Activated T-helper 1 cell treated with Interleukin-2 at 50 U/mL for 16 hours (primary cell): ENCODE data around the gene UBR2.
A peak's percentile ranks its signal among the peaks of the same experiment; 100 is the strongest.

ENCODE experiments used
- DNase-seq: peaks from one replicate; pipeline ENCODE4 v3.0.0-alpha.2; 2020; ENCODE audit warnings: low read depth

The UBR2 gene

GRCh38 chr6:42563697-42564505 is at the start of gene UBR2:
UBR2 (plus strand) TSS chr6:42564029; CDS start chr6:42564320, 291 bp downstream.
- peak; percentile 84 for DNase-seq

GRCh38 chr6:42514745-42515144 is 49.1 kb upstream of the UBR2 start:
- no peak for DNase-seq

GRCh38 chr6:42519779-42520178 is 44.0 kb upstream of the UBR2 start:
- DNase-seq = no peak

DNA sequence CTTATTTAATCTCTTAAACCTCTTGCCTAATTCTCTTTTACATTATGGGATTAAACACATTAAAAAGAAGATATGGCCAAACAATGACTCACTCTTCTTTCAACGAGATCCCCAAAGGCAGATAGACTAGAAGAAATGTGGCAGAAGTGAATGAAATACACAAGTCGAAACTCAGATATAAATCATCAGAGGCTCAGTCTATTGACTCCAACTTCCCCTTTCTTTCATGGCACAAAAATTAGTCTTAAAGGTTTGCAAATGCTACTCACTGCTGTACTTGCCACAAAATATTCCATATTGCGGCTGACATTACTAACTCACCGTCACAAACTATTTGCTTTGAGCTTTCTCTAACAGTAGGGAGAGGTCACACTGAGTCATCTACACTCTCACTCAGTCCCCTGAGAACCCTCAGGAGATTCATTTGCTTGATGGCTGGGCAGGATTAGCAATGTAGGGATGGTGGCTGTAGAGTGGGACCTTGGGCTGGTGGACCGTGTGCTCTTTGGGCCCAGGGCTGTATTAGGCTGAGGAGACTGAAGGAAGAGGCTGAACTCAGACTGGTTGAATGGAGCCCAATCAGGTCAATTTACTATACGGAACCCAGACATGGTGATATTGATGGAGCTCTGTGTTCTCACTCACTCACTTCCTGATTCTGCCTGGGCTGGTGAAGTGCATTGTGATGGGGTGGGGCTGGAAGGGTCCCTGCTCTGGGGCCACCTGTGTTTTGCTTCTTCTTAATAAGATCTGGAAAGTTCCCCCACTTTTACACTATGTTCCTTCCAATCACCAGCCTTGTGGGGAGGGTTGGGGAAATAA is 42.8 kb upstream of the UBR2 start:
- DNase-seq = no peak

- DNase-seq = no peak
These were observed 41.8 kb upstream of the UBR2 start for GRCh38 chr6:42522036-42522435.

DNA sequence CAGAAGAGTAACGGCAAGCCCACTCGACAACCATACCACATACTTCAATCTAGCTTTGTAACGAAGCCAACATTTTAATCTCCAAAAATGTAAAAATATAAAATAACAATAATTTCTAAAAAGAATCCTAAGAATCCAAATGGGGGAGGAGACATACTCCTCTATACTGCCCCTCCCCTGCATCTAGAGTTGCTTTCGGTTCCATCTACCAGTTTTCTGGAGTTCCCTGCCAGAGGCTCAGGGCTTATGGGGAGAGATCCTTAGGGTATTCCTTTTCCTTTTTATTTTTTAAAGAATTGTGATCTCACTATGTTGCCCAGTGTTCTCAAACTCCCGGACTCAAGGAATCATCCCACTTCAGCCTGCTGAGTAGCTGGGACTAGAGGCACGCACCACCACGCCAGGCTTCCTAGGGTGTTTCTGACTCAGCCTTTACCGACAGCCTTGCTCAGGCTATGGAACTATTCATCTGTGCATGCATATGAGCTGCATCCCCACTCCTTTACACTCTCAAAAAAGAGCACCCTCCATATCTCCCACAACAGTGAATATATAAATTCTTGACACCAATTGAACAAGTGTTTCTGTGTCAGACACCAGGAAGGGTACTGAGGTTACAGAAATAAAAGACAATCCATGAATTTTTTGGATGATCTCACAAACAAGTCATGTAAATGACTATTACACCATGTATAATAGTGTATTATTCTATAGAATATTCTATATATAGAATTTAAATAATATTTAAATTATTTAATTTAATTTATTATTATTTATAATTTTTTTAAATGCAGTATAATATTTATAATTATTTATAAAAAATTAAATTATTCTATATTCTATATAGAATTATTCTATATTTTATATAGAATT is 40.7 kb upstream of the UBR2 start:
- DNase-seq = no peak

DNA sequence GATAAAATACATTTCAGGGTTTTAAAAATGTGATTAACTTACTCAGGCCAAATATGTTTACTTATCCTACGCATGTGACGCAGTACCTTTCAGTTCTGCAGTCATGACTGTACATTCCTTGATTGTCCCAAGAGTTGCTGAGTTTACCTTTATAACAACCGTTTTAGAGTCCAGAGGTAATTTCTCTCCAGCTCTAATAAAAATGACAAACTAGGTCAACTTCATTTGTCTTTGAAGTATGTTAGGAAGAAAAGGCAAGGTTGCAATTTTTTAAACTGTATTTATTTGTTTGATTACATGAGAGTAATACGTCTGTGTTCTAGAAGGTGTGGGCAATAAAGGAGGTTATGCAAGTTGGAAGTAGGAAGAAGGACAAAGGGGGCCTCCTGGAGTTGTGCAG is 38.6 kb upstream of the UBR2 start:
- DNase-seq = no peak

- no peak for DNase-seq
These were observed 37.2 kb upstream of the UBR2 start for GRCh38 chr6:42526616-42527015.

GRCh38 chr6:42527204-42527603 is 36.6 kb upstream of the UBR2 start:
- no peak for DNase-seq

- no peak for DNase-seq
These were observed 33.5 kb upstream of the UBR2 start for GRCh38 chr6:42530296-42530695.

- DNase-seq = no peak
These were observed 33.1 kb upstream of the UBR2 start for GRCh38 chr6:42530751-42531150.

GRCh38 chr6:42532038-42532669 is 31.7 kb upstream of the UBR2 start:
- DNase-seq = no peak

DNA sequence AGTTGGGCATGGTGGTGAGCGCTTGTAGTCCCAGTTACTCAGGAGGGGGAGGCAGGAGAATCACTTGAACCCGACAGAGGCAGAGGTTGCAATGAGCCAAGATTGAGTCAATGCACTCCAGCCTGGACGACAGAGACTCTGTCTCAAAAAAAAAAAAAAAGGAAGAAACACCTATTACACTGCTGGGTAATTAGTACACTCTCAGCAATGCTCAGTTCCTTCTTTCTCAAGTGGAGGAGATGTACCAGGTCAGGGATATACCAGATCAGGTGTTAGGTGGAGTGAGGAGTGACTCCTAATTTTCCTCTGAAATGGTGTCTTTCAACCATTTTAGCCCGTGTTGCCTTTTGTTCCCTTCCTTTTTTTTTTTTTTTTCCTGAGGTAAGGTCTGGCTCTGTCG is 30.0 kb upstream of the UBR2 start:
- DNase-seq = no peak

GRCh38 chr6:42537536-42537935 is 26.3 kb upstream of the UBR2 start:
- no peak for DNase-seq

DNA sequence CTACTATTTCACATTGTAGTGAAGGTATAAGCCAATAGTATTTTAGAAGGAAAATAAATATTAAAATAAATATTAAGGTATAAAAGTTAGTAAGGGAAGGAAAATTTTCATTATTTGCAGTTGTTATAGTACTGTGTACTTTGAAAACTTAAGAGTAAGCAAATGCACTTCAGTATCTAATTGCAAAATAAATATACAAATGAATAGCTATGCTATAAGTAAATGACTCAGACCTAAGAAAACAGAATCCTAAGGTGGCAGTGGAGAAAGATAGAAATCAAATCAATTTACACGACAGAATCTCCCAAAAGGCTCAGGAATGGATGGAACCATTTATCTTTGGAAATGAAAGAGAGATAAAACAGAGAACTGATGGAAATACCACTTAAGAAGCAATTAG is 24.7 kb upstream of the UBR2 start:
- DNase-seq = no peak

- DNase-seq = no peak
These were observed 18.5 kb upstream of the UBR2 start for GRCh38 chr6:42545226-42545773.

DNA sequence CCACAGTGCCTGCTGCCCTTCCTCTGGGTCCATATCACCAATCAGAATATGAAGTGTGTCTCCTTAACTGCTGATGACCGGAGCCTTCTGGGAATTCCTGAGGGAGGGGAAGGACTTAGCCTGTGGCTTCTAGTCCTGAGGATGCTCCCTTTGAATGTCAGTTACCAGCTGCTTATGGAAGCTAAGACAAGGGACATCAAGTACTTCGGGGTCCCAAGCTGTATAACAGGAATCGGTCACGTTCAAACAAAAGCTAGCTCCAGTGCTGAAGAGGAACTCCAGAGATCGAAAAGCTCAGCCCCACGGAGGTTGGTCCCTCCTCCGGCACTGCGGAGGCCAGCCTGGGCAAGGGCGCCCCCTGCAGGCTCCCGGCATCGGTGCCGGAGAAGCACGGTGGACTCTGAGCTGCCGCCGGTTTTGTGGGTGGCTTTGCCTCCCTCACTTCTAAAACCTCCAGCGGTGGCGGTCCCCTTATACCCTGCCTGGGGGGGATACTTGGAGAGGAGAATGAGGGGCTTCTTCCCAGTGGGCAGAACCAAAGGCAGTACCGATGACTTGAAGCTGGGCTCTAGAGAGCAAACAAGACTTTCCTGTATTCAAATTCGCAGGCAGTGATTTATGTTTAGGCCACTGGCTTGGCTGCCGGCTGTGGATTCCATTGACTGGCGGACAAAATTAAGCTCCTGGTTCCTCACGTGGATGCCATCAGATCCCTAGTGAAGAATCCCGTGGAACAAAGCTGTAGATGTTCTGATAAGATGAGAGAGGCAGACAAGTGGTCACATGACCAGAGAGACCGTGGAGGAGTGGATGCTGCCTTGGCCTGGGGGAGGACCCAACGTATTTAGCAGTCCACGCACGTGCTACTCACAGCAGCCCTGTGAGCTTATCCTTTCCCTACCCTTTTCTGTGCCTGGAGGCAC is 16.2 kb upstream of the UBR2 start:
- DNase-seq = peak; percentile 78

DNA sequence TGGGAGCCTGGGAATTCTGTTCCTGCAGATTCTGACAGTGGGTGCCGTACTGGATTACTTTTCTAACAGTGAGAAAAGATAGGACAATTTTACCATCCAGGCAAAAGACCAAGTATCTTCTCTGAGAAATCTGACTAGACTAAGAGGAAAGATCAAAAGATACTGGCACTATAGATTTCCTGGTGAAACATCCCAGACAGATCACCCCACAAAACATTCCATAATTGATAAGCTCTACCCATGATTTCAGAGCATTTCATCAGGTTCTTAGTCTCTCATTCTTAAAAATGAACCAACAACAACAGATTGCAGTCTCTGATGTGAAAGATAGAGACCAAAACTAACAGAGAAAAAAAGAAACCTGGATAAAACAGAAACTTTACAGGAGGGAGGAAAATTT is 13.6 kb upstream of the UBR2 start:
- DNase-seq = no peak

DNA sequence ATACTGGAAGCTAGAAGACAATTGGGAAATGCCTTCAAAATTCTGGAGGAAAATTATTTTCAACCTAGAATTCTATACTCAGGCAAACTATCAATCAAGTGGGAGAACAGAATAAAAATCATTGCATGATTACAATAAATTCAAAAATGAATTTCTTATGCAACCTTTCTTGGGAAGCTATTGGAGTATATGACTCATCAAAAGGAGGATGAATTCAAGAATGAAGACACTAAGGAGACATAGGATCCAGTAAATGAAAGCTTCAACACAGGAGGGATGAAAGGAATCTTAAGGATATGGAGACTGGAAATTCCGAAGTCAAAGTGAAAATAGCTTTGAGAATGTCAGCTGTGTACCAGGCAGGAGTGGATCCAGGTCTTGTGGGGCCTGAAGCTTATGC is 12.6 kb upstream of the UBR2 start:
- DNase-seq = no peak

DNA sequence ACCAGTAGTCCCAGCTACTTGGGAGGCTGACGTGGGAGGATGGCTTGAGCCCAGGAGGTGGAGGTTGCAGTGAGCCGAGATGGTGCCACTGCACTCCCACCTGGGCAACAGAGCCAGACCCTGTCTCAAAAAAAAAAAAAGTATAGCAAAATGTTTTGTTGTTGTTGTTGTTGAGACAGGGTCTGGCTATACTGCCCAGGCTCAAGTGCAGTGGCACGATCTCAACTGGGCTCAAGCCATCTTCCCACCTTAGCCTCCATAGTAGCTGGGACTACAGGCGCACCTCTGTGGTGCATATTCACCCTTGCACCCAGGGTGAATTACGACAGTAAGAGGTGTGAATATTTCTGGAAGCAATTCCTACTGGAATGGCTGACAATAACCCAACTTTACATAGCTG is 11.4 kb upstream of the UBR2 start:
- DNase-seq = no peak
